GM23248 (cell line): Measurements from ENCODE around the gene CEACAM16.

Experiments
- EZH2 ChIP-seq: fragments of 200-600 bp; sonication (generic); IDR thresholded peaks from 2 replicates; pipeline ENCODE4 v1.6.1; 2018; ENCODE audit warnings: antibody characterized with exemption, mild to moderate bottlenecking; ENCODE audit not compliant: insufficient read depth, poor library complexity, severe bottlenecking
- EZH2phosphoT487 ChIP-seq: fragments of 200-600 bp; sonication (generic); IDR thresholded peaks from 2 replicates; pipeline ENCODE4 v1.6.1; 2018; ENCODE audit warnings: antibody characterized with exemption, moderate library complexity, mild to moderate bottlenecking, low read depth; ENCODE audit not compliant: insufficient read depth

DNA sequence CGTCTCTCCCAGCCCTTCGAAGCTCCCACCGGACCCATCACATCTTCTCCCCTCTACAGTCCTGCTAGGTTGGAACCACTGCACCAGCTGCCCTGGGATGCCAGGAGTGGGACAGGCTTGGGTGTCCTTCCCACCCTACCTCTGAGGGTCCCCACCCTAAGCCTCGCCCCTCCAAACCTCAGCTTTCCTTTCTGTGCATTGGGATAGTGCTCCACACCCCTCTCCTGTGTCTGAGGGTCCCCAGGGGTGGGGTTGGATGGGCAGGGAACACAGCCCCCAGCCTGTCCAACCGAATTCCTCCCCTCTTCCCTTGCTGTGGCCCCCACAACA, 47.6 kb downstream of the CEACAM16 start:
- TF ChIP-seq EZH2 = no peak
- no peak for TF ChIP-seq EZH2phosphoT487
